ENCODE data around the gene KCNH2. TPM values are rescaled to one million over a fixed set of nuclear protein-coding genes. Genes with fewer than 3 reads are reported as not detected.
"Not testable (repeated sequence)": the region's sequence is repeated elsewhere in the genome, so short reads cannot be mapped to it uniquely, and the experiment has no call there.

The KCNH2 gene
- total and polyA plus RNA-seq, 2 experiments from 2014 or later: 48.0 to 110 TPM

DNA sequence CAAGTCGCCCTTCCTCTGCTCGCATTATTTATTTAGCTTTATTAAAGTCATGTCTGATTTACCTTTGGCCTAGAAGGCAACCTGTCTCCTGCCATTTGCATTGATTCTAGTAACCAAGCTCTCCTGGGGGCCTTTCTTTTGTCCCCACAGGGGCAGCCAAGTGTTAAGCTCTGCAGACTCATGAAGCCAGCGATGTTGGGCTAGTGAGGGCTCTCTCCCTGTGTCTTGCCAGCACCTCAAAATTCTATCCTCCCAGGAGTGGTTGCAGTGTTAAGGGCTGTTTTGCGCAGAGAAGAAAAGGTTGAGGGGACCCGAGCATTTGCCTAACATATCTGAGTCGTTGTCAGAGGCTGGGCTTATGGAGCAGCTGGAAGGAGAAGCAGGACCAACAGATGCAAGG lies 63.9 kb downstream of the KCNH2 start:
- Histone ChIP-seq H3K27me3 (no peaks in the 10 kb centered on the region), H3K36me3 (no peaks in the 10 kb centered on the region), H3K9me3 (ENCODE audit: low read depth) (no peaks in the 10 kb centered on the region), H3K4me1 (ENCODE audit: low read depth) (no peaks in the 10 kb centered on the region), H3K4me3 (no peak overlapping the region), H3K27ac (no peak overlapping the region)
- TF ChIP-seq, protein P1, sequence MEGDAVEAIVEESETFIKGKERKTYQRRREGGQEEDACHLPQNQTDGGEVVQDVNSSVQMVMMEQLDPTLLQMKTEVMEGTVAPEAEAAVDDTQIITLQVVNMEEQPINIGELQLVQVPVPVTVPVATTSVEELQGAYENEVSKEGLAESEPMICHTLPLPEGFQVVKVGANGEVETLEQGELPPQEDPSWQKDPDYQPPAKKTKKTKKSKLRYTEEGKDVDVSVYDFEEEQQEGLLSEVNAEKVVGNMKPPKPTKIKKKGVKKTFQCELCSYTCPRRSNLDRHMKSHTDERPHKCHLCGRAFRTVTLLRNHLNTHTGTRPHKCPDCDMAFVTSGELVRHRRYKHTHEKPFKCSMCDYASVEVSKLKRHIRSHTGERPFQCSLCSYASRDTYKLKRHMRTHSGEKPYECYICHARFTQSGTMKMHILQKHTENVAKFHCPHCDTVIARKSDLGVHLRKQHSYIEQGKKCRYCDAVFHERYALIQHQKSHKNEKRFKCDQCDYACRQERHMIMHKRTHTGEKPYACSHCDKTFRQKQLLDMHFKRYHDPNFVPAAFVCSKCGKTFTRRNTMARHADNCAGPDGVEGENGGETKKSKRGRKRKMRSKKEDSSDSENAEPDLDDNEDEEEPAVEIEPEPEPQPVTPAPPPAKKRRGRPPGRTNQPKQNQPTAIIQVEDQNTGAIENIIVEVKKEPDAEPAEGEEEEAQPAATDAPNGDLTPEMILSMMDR (IDR thresholded peaks at IDR 0.05; ENCODE audit: low read depth, low read length): no peak
- no peak for DNase-seq (ENCODE audit: low read depth in 1 of 2, low spot score in 1 of 2)

DNA sequence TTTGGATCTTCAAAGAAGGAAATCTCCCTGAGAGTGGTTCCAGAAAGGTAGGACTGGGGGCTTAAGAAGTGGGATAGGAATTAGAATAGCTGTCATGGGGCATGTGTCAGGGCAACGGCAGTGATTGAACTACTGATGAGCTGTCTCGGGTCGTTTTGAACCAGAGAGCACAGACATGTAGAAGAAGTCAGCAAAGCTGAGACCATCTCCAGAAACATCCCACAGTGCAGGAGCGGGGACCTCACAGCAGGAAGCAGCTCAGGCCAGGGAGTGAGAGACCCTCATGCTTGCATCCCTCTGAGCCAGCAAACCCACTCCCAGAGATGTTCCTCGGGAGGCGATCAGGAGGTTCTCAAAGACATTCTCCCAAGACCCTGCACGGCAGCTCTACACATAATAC lies 65.7 kb downstream of the KCNH2 start:
- DNase-seq (ENCODE audit: low read depth in 1 of 2, low spot score in 1 of 2): no peak
- Histone ChIP-seq H3K4me3 (no peak overlapping the region), H3K27me3 (no peaks in the 10 kb centered on the region), H3K36me3 (no peaks in the 10 kb centered on the region), H3K4me1 (ENCODE audit: low read depth) (no peaks in the 10 kb centered on the region), H3K9me3 (ENCODE audit: low read depth) (no peaks in the 10 kb centered on the region), H3K27ac (no peak overlapping the region)
- TF ChIP-seq, protein P1 (IDR thresholded peaks at IDR 0.05; ENCODE audit: low read depth, low read length): no peak

DNA sequence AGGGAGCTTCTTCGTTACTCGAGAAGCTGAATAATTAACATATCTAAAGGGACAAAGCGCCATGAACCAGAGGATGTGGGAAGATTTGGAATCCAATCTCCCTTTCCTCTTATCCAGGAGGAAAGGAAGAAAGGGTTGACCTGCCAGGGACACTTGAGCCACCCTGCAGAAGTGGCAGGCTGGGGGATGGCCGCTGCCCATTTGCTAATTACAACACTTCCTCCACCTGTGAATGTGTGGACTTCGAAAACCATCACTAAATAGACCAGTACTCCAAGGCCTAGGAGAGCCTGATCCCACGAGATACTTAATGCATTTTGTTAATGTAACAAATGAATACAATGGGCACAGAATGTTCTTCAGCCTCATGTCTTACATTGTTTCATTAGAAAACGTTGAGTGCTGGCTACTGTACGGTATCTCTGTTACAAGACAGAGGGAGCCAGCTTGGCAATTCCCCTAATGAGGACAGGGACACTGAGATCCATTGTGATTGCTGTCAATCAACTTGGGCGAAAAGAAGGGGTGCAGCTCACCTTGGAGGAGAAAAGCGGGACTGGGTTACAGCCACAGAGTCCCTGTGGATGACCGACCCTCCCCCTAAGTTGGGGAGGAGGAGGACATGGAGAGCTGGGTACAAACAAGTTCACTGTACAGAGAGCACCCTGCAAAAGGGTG lies 66.4 kb downstream of the KCNH2 start:
- H3K4me3 ChIP-seq: no peak overlapping the region
- no peak for DNase-seq (ENCODE audit: low read depth in 1 of 2, low spot score in 1 of 2)
- no peaks in the 10 kb centered on the region for H3K9me3 ChIP-seq (ENCODE audit: low read depth)
- H3K27me3 ChIP-seq: no peaks in the 10 kb centered on the region
- TF ChIP-seq, protein P1 (IDR thresholded peaks at IDR 0.05; ENCODE audit: low read depth, low read length): no peak
- H3K27ac ChIP-seq: no peak overlapping the region
- H3K4me1 ChIP-seq (ENCODE audit: low read depth): no peaks in the 10 kb centered on the region
- no peaks in the 10 kb centered on the region for H3K36me3 ChIP-seq

DNA sequence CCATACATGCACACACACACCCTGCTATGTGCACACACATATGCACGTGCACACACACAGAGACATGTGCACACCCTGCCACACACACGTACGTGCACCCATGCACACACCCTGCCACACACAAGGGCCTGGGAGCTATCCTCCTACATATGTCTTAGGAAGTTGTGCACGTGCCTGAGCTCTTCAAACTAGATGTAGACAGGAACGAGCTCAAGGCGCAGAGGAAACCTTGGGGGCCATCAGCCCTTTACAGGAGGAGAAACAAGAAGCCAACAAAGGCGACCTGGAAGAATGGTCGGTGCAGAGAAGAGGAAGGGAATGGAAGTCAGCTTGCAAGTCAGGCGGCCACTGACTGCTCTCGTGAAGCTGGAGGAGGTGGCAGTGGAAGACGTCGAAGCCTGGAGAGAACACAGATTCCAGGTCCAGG lies 67.1 kb downstream of the KCNH2 start:
- Histone ChIP-seq H3K27ac (no peak overlapping the region), H3K4me3 (no peak overlapping the region), H3K4me1 (ENCODE audit: low read depth) (no peaks in the 10 kb centered on the region), H3K9me3 (ENCODE audit: low read depth) (no peaks in the 10 kb centered on the region), H3K27me3 (no peaks in the 10 kb centered on the region), H3K36me3 (no peaks in the 10 kb centered on the region)
- no peak for DNase-seq (ENCODE audit: low read depth in 1 of 2, low spot score in 1 of 2)
- TF ChIP-seq, protein P1 (IDR thresholded peaks at IDR 0.05; ENCODE audit: low read depth, low read length): no peak

DNA sequence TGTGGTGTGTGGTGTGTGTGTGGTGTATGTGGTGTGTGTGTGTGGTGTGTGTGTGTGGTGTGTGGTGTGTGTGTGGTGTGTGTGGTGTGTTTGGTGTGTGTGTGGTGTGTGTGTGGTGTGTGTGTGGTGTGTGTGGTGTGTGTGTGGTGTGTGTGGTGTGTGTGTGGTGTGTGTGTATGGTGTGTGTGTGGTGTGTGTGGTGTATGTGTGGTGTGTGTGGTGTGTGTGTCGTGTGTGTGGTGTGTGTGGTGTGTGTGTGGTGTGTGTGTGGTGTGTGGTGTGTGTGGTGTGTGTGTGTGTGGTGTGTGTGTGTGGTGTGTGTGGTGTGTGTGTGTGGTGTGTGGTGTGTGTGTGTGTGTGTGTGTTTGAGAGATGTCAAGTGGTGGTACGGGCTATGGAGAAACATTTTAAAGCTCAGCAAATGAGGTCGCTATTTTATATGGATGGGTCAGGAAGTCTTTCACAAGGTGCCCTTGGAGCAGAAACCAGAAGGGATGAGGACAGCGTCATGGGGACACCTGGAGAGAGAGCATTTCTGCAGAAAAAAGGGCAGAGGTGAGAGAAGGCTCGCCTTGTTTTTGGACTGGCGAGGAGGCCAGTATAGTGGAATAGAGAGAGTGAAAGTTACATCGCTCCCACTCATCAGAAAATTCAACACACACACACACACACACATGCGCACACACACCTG lies 67.7 kb downstream of the KCNH2 start:
- not testable (repeated sequence) for H3K27ac ChIP-seq; H3K27me3 ChIP-seq; H3K4me1 ChIP-seq (ENCODE audit: low read depth)

More for the DNA sequence above, 67.7 kb downstream of the KCNH2 start:
- not testable (repeated sequence) for H3K9me3 ChIP-seq (ENCODE audit: low read depth); DNase-seq (ENCODE audit: low read depth in 1 of 2, low spot score in 1 of 2); H3K36me3 ChIP-seq; H3K4me3 ChIP-seq
